GM23338 (cell line): Measurements from ENCODE around the gene EXOC4. TPM values are rescaled to one million over a fixed set of nuclear protein-coding genes. Genes with fewer than 3 reads are reported as not detected.

Source experiments
- ATAC-seq: fragments of 200-7000 bp; cut with Tn5 transposase; 3 replicates; pipeline ENCODE4 v1.9.1; 2020
- DNase-seq: peaks from one replicate; pipeline ENCODE4 v3.0.0-alpha.2; 2015; ENCODE audit warnings: low spot score
- H2AFZ ChIP-seq: fragments of 200-600 bp; sonication (generic); 2 replicates; pipeline ENCODE4 v1.8.0; 2016; ENCODE audit warnings: antibody characterized with exemption, mild to moderate bottlenecking, moderate library complexity
- H3F3A ChIP-seq: fragments of 200-600 bp; sonication (generic); replicated peaks from 2 replicates; pipeline ENCODE4 v1.8.0; 2017; ENCODE audit warnings: antibody characterized with exemption, mixed run types, low read depth
- H3K27ac ChIP-seq: fragments of 200-600 bp; sonication (generic); 2 replicates; pipeline ENCODE4 v1.6.1; 2016; ENCODE audit warnings: low read depth
- H3K27me3 ChIP-seq: fragments of 200-600 bp; sonication (generic); 2 replicates; pipeline ENCODE4 v1.8.0; 2016; ENCODE audit warnings: mild to moderate bottlenecking, mixed run types, moderate library complexity; ENCODE audit not compliant: insufficient read depth
- H3K36me3 ChIP-seq: fragments of 200-600 bp; sonication (generic); 2 replicates; pipeline ENCODE4 v1.8.0; 2016; ENCODE audit warnings: mild to moderate bottlenecking; ENCODE audit not compliant: insufficient read depth
- H3K4me1 ChIP-seq: fragments of 200-600 bp; sonication (generic); 2 replicates; pipeline ENCODE4 v1.8.0; 2016; ENCODE audit warnings: mild to moderate bottlenecking, moderate library complexity; ENCODE audit not compliant: insufficient read depth
- H3K4me2 ChIP-seq: fragments of 200-600 bp; sonication (generic); 2 replicates; pipeline ENCODE4 v1.7.1; 2017; ENCODE audit warnings: mixed run types
- H3K4me3 ChIP-seq: fragments of 200-600 bp; sonication (generic); 2 replicates; pipeline ENCODE4 v1.6.1; 2016; ENCODE audit warnings: mixed run types
- H3K79me2 ChIP-seq: fragments of 200-600 bp; sonication (generic); replicated peaks from 2 replicates; pipeline ENCODE4 v1.8.0; 2017; ENCODE audit warnings: mild to moderate bottlenecking; ENCODE audit not compliant: insufficient read depth
- H3K9me2 ChIP-seq: fragments of 200-600 bp; sonication (generic); 2 replicates; pipeline ENCODE4 v1.8.0; 2017; ENCODE audit not compliant: insufficient read depth
- H4K20me1 ChIP-seq: fragments of 200-600 bp; sonication (generic); replicated peaks from 2 replicates; pipeline ENCODE4 v1.8.0; 2017; ENCODE audit warnings: mild to moderate bottlenecking; ENCODE audit not compliant: insufficient read depth
- H3K27ac Mint-ChIP-seq: 2 replicates; pipeline ENCODE4 v1.8.0; 2020; ENCODE audit warnings: inconsistent platforms, mild to moderate bottlenecking, moderate library complexity, mixed read lengths
- H3K27me3 Mint-ChIP-seq: 3 replicates; pipeline ENCODE4 v1.8.0; 2022; ENCODE audit warnings: low read depth, mild to moderate bottlenecking, moderate library complexity, mixed read lengths, inconsistent platforms; ENCODE audit not compliant: insufficient read depth, poor library complexity
- H3K36me3 Mint-ChIP-seq: 3 replicates; pipeline ENCODE4 v1.8.0; 2021; ENCODE audit warnings: low read depth, mild to moderate bottlenecking, inconsistent platforms, moderate library complexity, mixed read lengths
- H3K4me1 Mint-ChIP-seq: 3 replicates; pipeline ENCODE4 v1.8.0; 2020; ENCODE audit warnings: mild to moderate bottlenecking, inconsistent platforms, mixed read lengths
- H3K4me3 Mint-ChIP-seq: 3 replicates; pipeline ENCODE4 v1.8.0; 2021; ENCODE audit warnings: moderate library complexity, mild to moderate bottlenecking, inconsistent platforms, mixed read lengths
- H3K9me3 Mint-ChIP-seq: 3 replicates; pipeline ENCODE4 v1.8.0; 2020; ENCODE audit warnings: moderate library complexity, mild to moderate bottlenecking, inconsistent platforms, mixed read lengths
- CREB1 ChIP-seq: fragments of 250-450 bp; sonication (Bioruptor Pico); IDR thresholded peaks from 2 replicates; pipeline ENCODE4 v1.5.0; 2020; ENCODE audit warnings: low read depth, mild to moderate bottlenecking, moderate library complexity
- CTCF ChIP-seq, 2 experiments: fragments of 200-600 bp in 1 of 2; sonication (generic) in 1 of 2; conservative IDR thresholded peaks; 2 replicates each; pipeline versions ENCODE4 v1.5.1 to v1.6.1; 2016 to 2017; ENCODE audit warnings: antibody characterized with exemption in 2 of 2, low read depth in 2 of 2, mild to moderate bottlenecking in 2 of 2, moderate library complexity in 1 of 2
- ETS1 ChIP-seq: IDR thresholded peaks from 2 replicates; pipeline ENCODE4 v1.6.1; 2016; ENCODE audit warnings: antibody characterized with exemption
- EZH2 ChIP-seq: fragments of 200-600 bp; sonication (generic); IDR thresholded peaks from one replicate; pipeline ENCODE4 v1.8.0; 2017; ENCODE audit warnings: antibody characterized with exemption, mild to moderate bottlenecking, low read depth; ENCODE audit not compliant: unreplicated experiment
- EZH2phosphoT487 ChIP-seq: fragments of 200-600 bp; sonication (generic); IDR thresholded peaks from one replicate; pipeline ENCODE4 v1.8.1; 2018; ENCODE audit warnings: antibody characterized with exemption; ENCODE audit not compliant: unreplicated experiment
- JUNB ChIP-seq: IDR thresholded peaks from one replicate; pipeline ENCODE4 v1.6.1; 2016; ENCODE audit warnings: antibody characterized with exemption; ENCODE audit not compliant: unreplicated experiment
- NANOG ChIP-seq: IDR thresholded peaks from 2 replicates; pipeline ENCODE4 v1.6.1; 2016; ENCODE audit warnings: antibody characterized with exemption, borderline replicate concordance
- POLR2AphosphoS5 ChIP-seq: IDR thresholded peaks from 2 replicates; pipeline ENCODE4 v1.6.1; 2016; ENCODE audit warnings: antibody characterized with exemption, low read depth
- REST ChIP-seq: IDR thresholded peaks from one replicate; pipeline ENCODE4 v1.6.1; 2018; ENCODE audit warnings: antibody characterized with exemption; ENCODE audit not compliant: unreplicated experiment
- STAT1 ChIP-seq: IDR thresholded peaks from one replicate; pipeline ENCODE4 v1.6.1; 2016; ENCODE audit warnings: antibody characterized with exemption; ENCODE audit not compliant: unreplicated experiment
- ZNF114 ChIP-seq: fragments of 250-450 bp; sonication (Bioruptor Pico); IDR thresholded peaks from 2 replicates; pipeline ENCODE4 v1.5.0; 2020; ENCODE audit warnings: mild to moderate bottlenecking, moderate library complexity
- polyA plus RNA-seq: library from polyadenylated mRNA; unstranded; fragments of >200 nt; fragmentation: Nextera tagmentation; extraction: Ambion mirVana; gene quantifications from 2 replicates; pipeline ENCODE4 v1.2.1, GENCODE V29; 2016
- total RNA-seq: library from RNA; depleted of rRNA; stranded (reverse); fragments of >200 nt; shearing (Covaris generic); gene quantifications from 2 replicates; pipeline ENCODE4 v1.2.3, GENCODE V29; 2014

Gene EXOC4
- total and polyA plus RNA-seq, 2 experiments from 2014 or later, result 37.5 to 52.7 TPM

GRCh38 chr7:133733401-133733800, 480.5 kb downstream of the EXOC4 start:
- H3K27me3 ChIP-seq, result no peaks in the 10 kb centered on the region
- no peaks in the 10 kb centered on the region for H4K20me1 ChIP-seq
- no peak for DNase-seq
- H3K4me3 ChIP-seq, result no peak overlapping the region
- no peak for TF ChIP-seq JUNB
- no peaks in the 10 kb centered on the region for H3K36me3 ChIP-seq
- H3K4me3 Mint-ChIP-seq, result no peak overlapping the region
- no peak overlapping the region for H3K4me2 ChIP-seq
- H3K9me2 ChIP-seq, result no peaks in the 10 kb centered on the region; the same call in 1 of the 2 replicates
- H3K36me3 Mint-ChIP-seq, result no peaks in the 10 kb centered on the region
- H3K27me3 Mint-ChIP-seq, result no peaks in the 10 kb centered on the region
- H3K4me1 Mint-ChIP-seq, result peaks cover 15% of the 10 kb centered on the region; the same call in 2 of the 3 replicates
- peaks cover 16% of the 10 kb centered on the region; the same call in 1 of the 2 replicates for H3K4me1 ChIP-seq
- no peaks in the 10 kb centered on the region for H3K79me2 ChIP-seq
- H2AFZ ChIP-seq, result no peak overlapping the region
- no peaks in the 10 kb centered on the region for H3F3A ChIP-seq
- H3K9me3 Mint-ChIP-seq, result no peaks in the 10 kb centered on the region
- no peak for ATAC-seq
- H3K27ac Mint-ChIP-seq, result no peak overlapping the region
- H3K27ac ChIP-seq, result no peak overlapping the region

GRCh38 chr7:133735222-133735621, 482.3 kb downstream of the EXOC4 start:
- no peaks in the 10 kb centered on the region; the same call in 1 of the 2 replicates for H3K9me2 ChIP-seq
- no peaks in the 10 kb centered on the region for H3K36me3 ChIP-seq
- no peak overlapping the region for H2AFZ ChIP-seq
- peaks cover 16% of the 10 kb centered on the region; the same call in 1 of the 2 replicates for H3K4me1 ChIP-seq
- no peak for ATAC-seq
- H3K27ac ChIP-seq, result no peak overlapping the region
- no peak overlapping the region for H3K4me3 ChIP-seq
- DNase-seq, result no peak
- H3K4me3 Mint-ChIP-seq, result no peak overlapping the region
- no peaks in the 10 kb centered on the region for H3K9me3 Mint-ChIP-seq
- no peaks in the 10 kb centered on the region for H3K27me3 Mint-ChIP-seq
- no peaks in the 10 kb centered on the region for H3F3A ChIP-seq
- no peak overlapping the region for H3K4me2 ChIP-seq
- H3K27ac Mint-ChIP-seq, result no peak overlapping the region
- no peaks in the 10 kb centered on the region for H3K36me3 Mint-ChIP-seq
- H4K20me1 ChIP-seq, result no peaks in the 10 kb centered on the region
- peaks cover 15% of the 10 kb centered on the region; the same call in 2 of the 3 replicates for H3K4me1 Mint-ChIP-seq
- H3K27me3 ChIP-seq, result no peaks in the 10 kb centered on the region
- H3K79me2 ChIP-seq, result no peaks in the 10 kb centered on the region
- TF ChIP-seq POLR2AphosphoS5 (no peak), JUNB (no peak), ZNF114 (CRISPR knock-in tag) (no peak), EZH2phosphoT487 (no peak), NANOG (no peak), STAT1 (no peak), CREB1 (CRISPR knock-in tag) (no peak), EZH2 (no peak), CTCF (conservative IDR thresholded peaks at IDR 0.05; ENCODE audit: low read depth in 2 of 2) (no peak), REST (no peak), ETS1 (no peak)
